Ectodermal cell (in vitro differentiated cells): ENCODE results near the gene TM7SF3.
A peak's percentile ranks its signal among the peaks of the same experiment; 100 is the strongest.

Source experiments
- H3K27ac ChIP-seq: 2 replicates; pipeline ENCODE4 v1.7.0; 2013; ENCODE audit warnings: mild to moderate bottlenecking, low read depth, low read length; ENCODE audit not compliant: insufficient read depth, poor library complexity, severe bottlenecking
- H3K27me3 ChIP-seq: 2 replicates; pipeline ENCODE4 v1.7.0; 2013; ENCODE audit warnings: mild to moderate bottlenecking, low read length; ENCODE audit not compliant: insufficient read depth, control insufficient read depth, poor library complexity, severe bottlenecking
- H3K36me3 ChIP-seq: one replicate; pipeline ENCODE4 v1.7.0; 2013; ENCODE audit warnings: low read length; ENCODE audit not compliant: control insufficient read depth, insufficient read depth
- H3K4me1 ChIP-seq: one replicate; pipeline ENCODE4 v1.7.0; 2013; ENCODE audit warnings: low read length; ENCODE audit not compliant: control insufficient read depth, insufficient read depth
- H3K4me3 ChIP-seq: 2 replicates; pipeline ENCODE4 v1.7.0; 2013; ENCODE audit warnings: low read depth, low read length, control low read depth; ENCODE audit not compliant: insufficient read depth
- H3K9me3 ChIP-seq: 2 replicates; pipeline ENCODE4 v1.7.0; 2013; ENCODE audit warnings: mild to moderate bottlenecking, low read length, moderate library complexity; ENCODE audit not compliant: control insufficient read depth
- WGBS, 2 experiments: methylation state at CpG; one replicate each; pipeline ENCODE4 v1.1.7; 2013; ENCODE audit warnings: missing lambda C conversion rate in 2 of 2; 5-methylcytosine and 5-hydroxymethylcytosine counted together

The TM7SF3 gene

DNA sequence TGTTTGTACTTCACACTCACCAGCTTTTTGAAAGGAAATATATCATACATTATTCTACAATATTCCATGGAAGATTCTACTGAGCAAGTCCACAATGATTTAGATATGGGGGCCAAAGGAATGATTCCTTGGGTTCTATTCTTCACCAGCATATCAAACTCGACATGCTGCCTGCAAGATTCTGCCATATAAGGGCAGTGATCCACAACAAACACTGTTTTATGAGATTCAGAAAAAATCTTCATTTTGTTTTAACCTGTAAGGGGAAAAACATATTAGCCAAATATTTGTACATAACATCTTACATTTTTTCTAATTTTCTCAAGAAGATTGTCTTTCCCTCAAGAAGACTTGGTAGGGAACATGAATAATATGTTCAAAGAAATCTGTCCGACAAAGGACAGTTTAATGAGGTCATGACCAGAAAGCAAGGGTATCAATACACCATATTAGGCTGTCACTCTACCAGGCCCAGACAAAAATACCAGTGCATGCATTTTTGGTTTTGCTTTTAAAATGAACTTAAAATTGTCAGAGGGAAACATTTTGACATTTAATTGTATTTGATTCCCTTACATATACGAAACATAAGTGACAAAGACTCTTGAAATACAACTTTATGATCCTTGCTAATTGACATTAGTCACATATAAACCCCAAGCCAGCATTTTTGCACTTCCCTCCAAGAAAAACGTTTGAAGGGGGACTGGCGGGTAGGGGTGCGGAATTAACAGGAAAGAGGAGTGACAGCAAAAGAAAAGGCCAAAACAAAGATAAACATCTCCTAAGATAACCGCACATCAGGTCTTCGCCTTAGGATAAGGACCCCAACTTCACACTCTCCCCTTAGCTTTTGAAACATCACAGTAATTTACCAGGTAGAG is 77.4 kb downstream of the TM7SF3 start:
- 22 to 27% methylated on average over 7 to 8 of the region's 8 CpGs for WGBS, 2 experiments

GRCh38 chr12:26935636-26936378 is 78.4 kb downstream of the TM7SF3 start:
- 91 to 94% methylated on average over 6 of the region's 7 CpGs for WGBS, 2 experiments

More for the DNA sequence above, 77.4 kb downstream of the TM7SF3 start:
- H3K4me1 ChIP-seq: peaks cover 16% of the 10 kb centered on the region
- no peak overlapping the region for H3K27ac ChIP-seq
- H3K4me3 ChIP-seq: peak overlapping the region; percentile 92
- no peaks in the 10 kb centered on the region for H3K36me3 ChIP-seq
- no peaks in the 10 kb centered on the region for H3K9me3 ChIP-seq
- H3K27me3 ChIP-seq: no peaks in the 10 kb centered on the region

GRCh38 chr12:26929590-26929989 is 84.6 kb downstream of the TM7SF3 start:
- Histone ChIP-seq H3K4me3 (no peak overlapping the region), H3K4me1 (no peaks in the 10 kb centered on the region), H3K27ac (no peak overlapping the region), H3K27me3 (no peaks in the 10 kb centered on the region), H3K9me3 (no peaks in the 10 kb centered on the region), H3K36me3 (peaks cover 5% of the 10 kb centered on the region)
- 84 to 95% methylated on average over 1 of the region's 2 CpGs for WGBS, 2 experiments

More at GRCh38 chr12:26935636-26936378, 78.4 kb downstream of the TM7SF3 start:
- H3K27me3 ChIP-seq: no peaks in the 10 kb centered on the region
- no peaks in the 10 kb centered on the region for H3K9me3 ChIP-seq
- H3K4me1 ChIP-seq: peaks cover 16% of the 10 kb centered on the region
- H3K27ac ChIP-seq: no peak overlapping the region
- no peaks in the 10 kb centered on the region for H3K36me3 ChIP-seq
- no peak overlapping the region for H3K4me3 ChIP-seq

DNA sequence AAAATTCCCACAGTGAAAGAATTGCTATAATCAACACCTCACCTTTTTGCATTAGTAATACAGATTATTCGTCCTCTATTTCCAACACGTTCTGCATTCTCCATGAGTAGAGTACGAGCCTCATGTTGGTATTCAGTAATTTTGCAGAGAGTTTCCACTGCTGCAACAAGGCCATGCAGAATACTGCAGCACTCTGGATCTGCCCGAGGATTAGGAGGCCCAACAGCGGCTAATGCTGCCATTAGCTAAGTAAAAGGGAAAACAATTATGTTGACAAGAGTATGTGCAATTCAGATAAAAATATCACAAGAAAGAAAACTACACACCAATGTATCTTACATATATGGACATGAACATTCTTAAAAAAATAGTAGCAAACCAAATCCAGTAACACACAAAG is 85.5 kb downstream of the TM7SF3 start:
- Histone ChIP-seq H3K27me3 (no peaks in the 10 kb centered on the region), H3K9me3 (no peaks in the 10 kb centered on the region), H3K36me3 (peaks cover 5% of the 10 kb centered on the region), H3K4me1 (no peaks in the 10 kb centered on the region), H3K4me3 (no peak overlapping the region), H3K27ac (no peak overlapping the region)
- 95 to 97% methylated on average over 4 to 5 of the region's 5 CpGs for WGBS, 2 experiments
